SK-N-MC (cell line): ENCODE measurements around the gene ATP1A2.

Source experiments
- EZH2 ChIP-seq: fragments of 200-600 bp; sonication (generic); IDR thresholded peaks from one replicate; pipeline ENCODE4 v1.6.1; 2017; ENCODE audit warnings: antibody characterized with exemption
- POLR2AphosphoS5 ChIP-seq: IDR thresholded peaks from 2 replicates; pipeline ENCODE4 v1.6.1; 2012; ENCODE audit warnings: mild to moderate bottlenecking, low read depth, low read length, borderline replicate concordance

DNA sequence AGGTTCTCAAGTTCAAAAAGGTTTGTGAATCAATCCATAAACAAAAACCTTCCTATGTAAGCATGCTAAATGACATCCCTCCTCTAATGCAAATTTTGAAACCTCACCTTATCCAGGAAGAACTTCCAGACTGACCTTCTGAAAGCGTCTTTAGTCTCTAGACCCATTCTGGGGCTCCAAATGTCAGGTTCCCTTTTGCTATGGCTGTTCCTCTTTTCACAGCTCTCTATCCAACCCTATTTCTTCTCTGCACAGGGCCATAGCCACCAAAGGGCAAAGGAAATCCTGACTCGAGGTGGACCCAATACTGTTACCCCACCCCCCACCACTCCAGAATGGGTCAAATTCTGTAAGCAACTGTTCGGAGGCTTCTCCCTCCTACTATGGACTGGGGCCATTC, 39.2 kb downstream of the ATP1A2 start:
- TF ChIP-seq EZH2 (no peak), POLR2AphosphoS5 (no peak)
